Activated naive CD4-positive, alpha-beta T cell treated with anti-CD3 and anti-CD28 coated beads for 36 hours (primary cell): Measurements from ENCODE around the gene GALNT18. TPM values are rescaled to one million over a fixed set of nuclear protein-coding genes. Genes with fewer than 3 reads are reported as not detected.

Experiments
- CTCF ChIA-PET: fragments of 350-600 bp; sonication (Branson Sonifier 250); formaldehyde crosslinking; loops from one replicate; lab custom pipeline; 2021; ENCODE audit warnings: antibody characterized with exemption; lab: Charles Lee
- DNase-seq: peaks from one replicate; pipeline ENCODE4 v3.0.0-alpha.2; 2020
- H3K27ac Mint-ChIP-seq: one replicate; pipeline ENCODE4 v1.8.0; 2021; ENCODE audit warnings: mild to moderate bottlenecking, mixed read lengths
- H3K27me3 Mint-ChIP-seq: one replicate; pipeline ENCODE4 v1.8.0; 2021; ENCODE audit warnings: low read depth, mixed read lengths
- H3K36me3 Mint-ChIP-seq: one replicate; pipeline ENCODE4 v1.8.0; 2021; ENCODE audit warnings: low read depth, mixed read lengths
- H3K4me1 Mint-ChIP-seq: one replicate; pipeline ENCODE4 v1.8.0; 2021; ENCODE audit warnings: low read depth, mixed read lengths
- H3K4me3 Mint-ChIP-seq: one replicate; pipeline ENCODE4 v1.8.0; 2021; ENCODE audit warnings: mild to moderate bottlenecking, moderate library complexity, mixed read lengths
- H3K9me3 Mint-ChIP-seq: one replicate; pipeline ENCODE4 v1.8.0; 2021; ENCODE audit warnings: mixed read lengths
- intact Hi-C: fragments of 100-400 bp; cut with micrococcal nuclease; formaldehyde crosslinking; loops from one replicate; pipeline ENCODE4 v1.15.1; 2023
- total RNA-seq, 2 experiments: library from RNA; stranded (reverse); gene quantifications; one replicate each; pipeline ENCODE4 v1.2.3, GENCODE V29; 2021

Gene GALNT18
- total RNA-seq, 2 experiments from 2014 or later: 4.3 to 4.7 TPM

DNA sequence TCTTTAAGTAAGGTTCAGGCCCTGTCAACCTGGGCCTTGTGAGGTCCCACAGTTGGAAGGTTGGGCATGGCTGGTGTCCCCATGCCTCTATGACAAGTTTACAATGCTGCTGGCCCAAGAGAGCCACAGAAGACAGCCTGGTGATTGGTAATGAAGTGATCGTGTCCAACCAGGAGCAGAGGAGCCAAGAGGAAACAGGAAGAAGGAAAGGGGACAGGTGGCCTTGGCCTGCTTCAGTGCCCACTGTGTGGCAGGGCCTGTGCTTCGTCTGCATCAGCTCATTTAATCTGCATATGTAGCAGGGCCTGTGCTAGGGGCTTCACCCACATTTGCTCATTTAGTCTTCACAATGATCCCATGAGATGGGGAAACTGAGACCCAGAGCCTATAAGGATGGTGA is 226.7 kb downstream of the GALNT18 start:
- Mint-ChIP-seq H3K36me3 (no peaks in the 10 kb centered on the region), H3K27ac (no peak overlapping the region), H3K27me3 (no peaks in the 10 kb centered on the region), H3K9me3 (no peaks in the 10 kb centered on the region), H3K4me1 (no peaks in the 10 kb centered on the region), H3K4me3 (no peak overlapping the region)
- CTCF ChIA-PET: no interaction called here
- no peak for DNase-seq
- intact Hi-C loops: no loop called here

DNA sequence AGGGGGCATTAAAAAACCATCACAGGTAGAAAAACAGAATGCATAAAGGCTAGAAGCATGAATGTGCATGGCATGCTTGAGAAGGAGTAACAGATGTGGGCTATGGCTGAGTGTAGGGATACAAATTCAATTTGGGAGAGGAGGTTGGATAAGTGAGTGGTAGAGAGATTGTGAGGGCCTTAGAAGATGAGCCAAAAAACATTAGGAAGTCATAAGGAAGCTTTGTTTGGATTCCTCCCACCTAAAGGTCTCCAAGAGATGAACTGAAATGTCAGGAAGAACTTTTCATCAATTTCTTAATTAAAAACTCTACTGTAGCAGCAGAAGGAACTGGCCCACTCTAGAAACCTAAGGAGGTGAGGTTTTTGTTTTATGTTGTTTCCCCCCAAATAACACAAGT is 227.6 kb downstream of the GALNT18 start:
- Mint-ChIP-seq H3K9me3 (no peaks in the 10 kb centered on the region), H3K36me3 (no peaks in the 10 kb centered on the region), H3K4me3 (no peak overlapping the region), H3K27ac (no peak overlapping the region), H3K27me3 (peaks cover 3% of the 10 kb centered on the region), H3K4me1 (no peaks in the 10 kb centered on the region)
- CTCF ChIA-PET: no interaction called here
- DNase-seq: no peak
- intact Hi-C loops: no loop called here

DNA sequence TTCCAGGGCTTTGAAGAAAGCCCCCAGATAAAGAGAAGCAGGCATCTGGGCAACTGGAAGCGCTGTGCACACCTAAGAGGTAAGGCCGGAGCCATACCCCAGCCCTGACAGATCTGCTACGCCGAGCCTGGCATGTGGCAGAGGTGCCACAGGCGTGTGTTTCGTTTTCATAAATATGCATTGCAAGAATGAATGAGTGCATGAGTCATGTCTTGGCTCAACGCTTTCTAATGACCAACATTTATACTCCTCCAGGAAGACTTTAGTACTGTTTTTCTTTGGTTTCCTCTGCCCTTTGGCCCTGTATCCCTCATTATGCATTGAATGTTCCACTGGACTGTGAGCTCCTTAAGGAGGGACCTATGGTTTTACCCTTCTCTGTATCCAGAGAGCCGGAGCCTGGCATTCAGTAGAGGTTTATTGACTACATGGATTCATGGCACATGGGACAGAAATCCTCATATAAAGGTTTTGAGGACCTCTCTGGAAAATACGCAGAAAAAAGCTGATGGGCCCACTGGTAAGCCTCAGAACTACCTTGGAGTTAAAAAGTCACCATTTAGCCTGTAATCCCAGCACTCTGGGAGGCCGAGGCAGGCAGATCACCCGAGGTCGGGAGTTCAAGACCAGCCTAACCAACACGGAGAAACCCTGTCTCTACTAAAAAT is 229.9 kb downstream of the GALNT18 start:
- Mint-ChIP-seq H3K36me3 (no peaks in the 10 kb centered on the region), H3K4me1 (no peaks in the 10 kb centered on the region), H3K9me3 (no peaks in the 10 kb centered on the region), H3K4me3 (no peak overlapping the region), H3K27ac (no peak overlapping the region), H3K27me3 (peaks cover 4% of the 10 kb centered on the region)
- no peak for DNase-seq
- CTCF ChIA-PET: no interaction called here
- intact Hi-C loops: no loop called here

DNA sequence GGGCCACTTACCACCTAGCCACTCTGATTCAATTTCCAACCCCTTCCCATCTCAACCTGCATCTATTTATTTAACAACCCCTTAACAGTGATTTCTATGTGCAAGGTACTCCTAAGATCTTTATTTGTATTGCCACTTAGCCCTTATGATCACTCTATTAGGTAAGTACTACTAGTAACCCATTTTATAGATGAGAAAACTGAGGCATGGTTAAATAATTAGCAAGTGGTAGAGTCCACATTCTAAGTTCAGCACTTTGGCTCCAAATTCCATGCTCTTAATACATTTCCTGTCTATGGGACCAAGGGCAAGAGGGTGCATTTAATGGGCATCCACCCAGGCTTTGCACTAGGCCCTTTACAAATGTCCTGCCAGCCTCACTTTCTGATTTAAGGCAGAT is 230.6 kb downstream of the GALNT18 start:
- CTCF ChIA-PET: no interaction called here
- intact Hi-C loops: no loop called here
- DNase-seq: no peak
- Mint-ChIP-seq H3K27me3 (peaks cover 4% of the 10 kb centered on the region), H3K36me3 (no peaks in the 10 kb centered on the region), H3K9me3 (no peaks in the 10 kb centered on the region), H3K4me3 (no peak overlapping the region), H3K27ac (no peak overlapping the region), H3K4me1 (no peaks in the 10 kb centered on the region)

DNA sequence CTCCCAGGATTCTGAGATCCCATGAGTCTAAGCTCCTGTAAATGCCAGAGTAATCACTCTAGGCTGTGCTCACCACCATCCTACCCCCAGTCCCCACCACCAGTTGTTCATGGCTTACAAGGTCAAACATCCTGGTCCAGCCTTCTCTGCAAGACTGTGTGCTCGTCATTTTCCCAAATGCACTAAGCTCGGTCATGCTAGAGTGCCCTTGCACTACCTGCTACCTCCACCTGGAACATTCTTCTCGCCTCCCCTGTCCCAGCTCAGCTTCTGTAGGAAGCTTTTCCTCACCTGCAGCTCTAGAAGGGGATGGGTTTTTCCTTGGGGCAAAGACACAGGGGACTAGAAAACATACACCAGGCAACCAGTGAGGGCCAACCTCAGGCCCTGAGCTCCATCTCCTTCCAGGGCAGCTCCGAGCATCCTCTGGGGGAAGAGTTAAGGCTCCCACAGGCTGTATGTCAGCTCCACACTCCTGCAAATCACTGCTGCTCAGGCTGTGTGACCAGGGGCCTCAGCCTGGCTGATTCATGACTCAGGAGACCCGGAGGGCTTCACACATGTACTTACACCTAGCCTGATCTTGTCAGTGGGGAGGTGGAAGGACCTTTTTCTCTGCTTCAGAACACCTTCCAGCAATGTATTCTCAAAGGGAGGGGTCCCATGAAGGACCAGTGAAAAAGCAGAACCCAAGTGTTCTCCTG is 231.6 kb downstream of the GALNT18 start:
- H3K27me3 Mint-ChIP-seq: peaks cover 4% of the 10 kb centered on the region
- intact Hi-C loops: no loop called here
- H3K27ac Mint-ChIP-seq: no peak overlapping the region
- CTCF ChIA-PET: no interaction called here
- no peak overlapping the region for H3K4me3 Mint-ChIP-seq
- no peaks in the 10 kb centered on the region for H3K36me3 Mint-ChIP-seq
- DNase-seq: no peak
- no peaks in the 10 kb centered on the region for H3K4me1 Mint-ChIP-seq
- no peaks in the 10 kb centered on the region for H3K9me3 Mint-ChIP-seq

DNA sequence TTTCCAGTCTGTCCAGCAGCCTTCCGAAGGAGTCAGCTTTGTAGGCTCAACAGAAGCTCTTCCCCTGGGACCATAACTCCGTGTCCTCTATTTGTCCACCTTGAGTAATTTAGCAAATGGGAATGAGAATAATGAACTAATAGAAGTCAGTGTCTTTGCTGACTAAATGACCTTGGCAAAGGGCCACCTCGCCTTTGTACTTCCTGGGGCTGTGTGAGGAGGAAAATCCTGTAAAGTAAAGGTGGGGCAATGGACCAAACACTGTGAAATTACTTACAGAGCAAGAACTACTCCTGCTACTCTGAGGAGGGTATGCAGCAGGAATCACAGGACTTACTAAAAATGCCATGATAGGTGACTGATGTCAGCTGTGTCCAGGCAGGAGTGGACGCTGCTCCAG is 232.6 kb downstream of the GALNT18 start:
- H3K4me3 Mint-ChIP-seq: no peak overlapping the region
- no peaks in the 10 kb centered on the region for H3K36me3 Mint-ChIP-seq
- H3K27me3 Mint-ChIP-seq: peaks cover 4% of the 10 kb centered on the region
- no peak for DNase-seq
- intact Hi-C loops: no loop called here
- H3K27ac Mint-ChIP-seq: no peak overlapping the region
- no peaks in the 10 kb centered on the region for H3K4me1 Mint-ChIP-seq
- H3K9me3 Mint-ChIP-seq: no peaks in the 10 kb centered on the region
- CTCF ChIA-PET: no interaction called here

DNA sequence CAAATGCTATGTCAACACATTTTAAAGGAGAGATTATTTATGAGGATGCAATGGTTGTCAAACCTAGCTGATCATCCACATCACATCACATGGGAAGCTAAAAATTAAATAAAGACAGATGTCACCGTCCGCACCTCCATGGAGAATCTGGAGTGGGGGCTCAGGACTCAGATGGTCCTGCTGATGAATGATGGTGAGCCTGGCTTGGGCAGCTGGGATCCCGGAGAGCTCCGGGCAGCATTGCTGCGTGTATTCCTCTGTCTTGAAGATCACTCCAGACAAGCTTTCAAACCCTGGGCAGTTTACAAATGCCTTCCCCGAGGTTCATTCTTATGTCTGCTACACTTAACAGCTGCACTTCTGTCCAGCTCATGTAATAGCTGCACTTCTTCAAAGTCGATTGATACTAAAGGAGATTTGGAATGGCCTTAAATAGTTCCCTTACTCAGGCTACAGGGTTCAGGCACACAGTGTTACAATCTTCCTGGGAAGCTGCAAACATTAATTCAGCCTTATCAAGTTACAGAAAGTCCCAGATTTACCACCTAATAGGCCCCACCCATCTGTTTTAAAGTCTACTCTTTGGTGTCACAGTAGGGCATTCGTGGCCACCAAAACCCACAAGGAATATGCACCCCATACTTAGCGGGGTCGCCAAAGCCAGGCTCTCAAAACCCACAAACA is 234.0 kb downstream of the GALNT18 start:
- H3K36me3 Mint-ChIP-seq: no peaks in the 10 kb centered on the region
- intact Hi-C loops: no loop called here
- H3K27me3 Mint-ChIP-seq: peaks cover 4% of the 10 kb centered on the region
- no peak for DNase-seq
- H3K4me3 Mint-ChIP-seq: no peak overlapping the region
- no peaks in the 10 kb centered on the region for H3K4me1 Mint-ChIP-seq
- no peaks in the 10 kb centered on the region for H3K9me3 Mint-ChIP-seq
- CTCF ChIA-PET: no interaction called here
- no peak overlapping the region for H3K27ac Mint-ChIP-seq

DNA sequence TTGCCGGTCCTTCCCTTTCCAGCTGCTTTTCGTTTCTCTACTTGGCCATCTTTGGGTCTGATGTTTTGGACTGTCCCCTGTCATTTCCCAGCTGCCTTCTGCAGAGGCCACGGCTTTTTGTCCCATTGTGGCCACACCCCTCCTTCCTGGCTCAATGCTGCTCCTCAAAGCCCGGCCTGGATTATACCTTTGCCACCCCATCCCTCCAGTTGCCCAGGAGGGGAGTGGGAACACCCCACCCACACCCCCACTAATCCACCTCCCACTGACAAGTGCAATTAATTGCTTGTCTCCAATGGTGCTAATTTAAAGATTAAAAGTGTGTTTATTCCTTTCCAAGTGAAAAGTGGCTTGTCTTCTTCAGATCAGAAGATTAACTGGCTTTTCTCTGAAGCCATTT is 234.6 kb downstream of the GALNT18 start:
- no peak for DNase-seq
- H3K27ac Mint-ChIP-seq: no peak overlapping the region
- intact Hi-C loops: no loop called here
- no peaks in the 10 kb centered on the region for H3K9me3 Mint-ChIP-seq
- H3K4me3 Mint-ChIP-seq: no peak overlapping the region
- peaks cover 4% of the 10 kb centered on the region for H3K27me3 Mint-ChIP-seq
- H3K36me3 Mint-ChIP-seq: no peaks in the 10 kb centered on the region
- CTCF ChIA-PET: no interaction called here
- H3K4me1 Mint-ChIP-seq: no peaks in the 10 kb centered on the region

DNA sequence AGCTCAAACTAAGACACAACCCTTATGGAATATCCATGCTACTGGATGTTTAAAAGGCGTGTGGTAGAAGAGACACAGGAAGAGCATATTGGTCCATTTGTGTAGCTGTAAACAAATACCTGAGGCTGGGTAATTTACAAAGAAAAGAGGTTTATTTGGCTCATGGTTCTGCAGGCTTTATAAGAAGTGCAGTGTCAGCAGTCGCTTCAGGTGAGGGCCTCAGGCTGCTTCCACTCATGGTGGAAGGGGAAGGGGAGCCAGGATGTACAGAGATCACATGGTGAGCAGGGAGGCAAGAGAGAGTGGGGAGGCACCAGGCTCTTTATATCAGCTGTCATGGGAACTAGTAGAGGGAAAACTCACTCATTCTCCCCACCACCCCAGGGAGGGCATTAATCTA is 237.0 kb downstream of the GALNT18 start:
- H3K27me3 Mint-ChIP-seq: peaks cover 4% of the 10 kb centered on the region
- no peaks in the 10 kb centered on the region for H3K36me3 Mint-ChIP-seq
- no peak for DNase-seq
- H3K4me3 Mint-ChIP-seq: no peak overlapping the region
- intact Hi-C loops: no loop called here
- no peaks in the 10 kb centered on the region for H3K9me3 Mint-ChIP-seq
- no peak overlapping the region for H3K27ac Mint-ChIP-seq
- CTCF ChIA-PET: no interaction called here
- no peaks in the 10 kb centered on the region for H3K4me1 Mint-ChIP-seq

DNA sequence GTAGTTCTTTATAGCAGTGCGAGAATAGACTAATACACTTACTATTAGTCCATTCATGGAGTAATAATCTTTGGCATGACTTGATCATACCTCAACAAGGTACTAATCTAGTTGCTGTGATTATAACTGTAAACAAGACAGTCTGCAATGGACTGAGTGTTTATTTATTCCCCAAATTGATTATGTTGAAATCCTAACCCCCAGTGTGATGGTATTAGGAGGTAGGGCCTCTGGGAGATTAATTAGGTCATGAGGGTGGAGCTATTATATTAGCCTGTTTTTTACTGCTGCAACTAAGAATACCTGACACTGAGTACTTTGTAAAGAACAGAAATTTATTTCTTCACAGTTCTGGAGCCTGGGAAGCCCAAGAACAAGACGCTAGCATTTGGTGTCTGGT is 237.8 kb downstream of the GALNT18 start:
- CTCF ChIA-PET: no interaction called here
- Mint-ChIP-seq H3K4me3 (no peak overlapping the region), H3K27ac (no peak overlapping the region)

DNA sequence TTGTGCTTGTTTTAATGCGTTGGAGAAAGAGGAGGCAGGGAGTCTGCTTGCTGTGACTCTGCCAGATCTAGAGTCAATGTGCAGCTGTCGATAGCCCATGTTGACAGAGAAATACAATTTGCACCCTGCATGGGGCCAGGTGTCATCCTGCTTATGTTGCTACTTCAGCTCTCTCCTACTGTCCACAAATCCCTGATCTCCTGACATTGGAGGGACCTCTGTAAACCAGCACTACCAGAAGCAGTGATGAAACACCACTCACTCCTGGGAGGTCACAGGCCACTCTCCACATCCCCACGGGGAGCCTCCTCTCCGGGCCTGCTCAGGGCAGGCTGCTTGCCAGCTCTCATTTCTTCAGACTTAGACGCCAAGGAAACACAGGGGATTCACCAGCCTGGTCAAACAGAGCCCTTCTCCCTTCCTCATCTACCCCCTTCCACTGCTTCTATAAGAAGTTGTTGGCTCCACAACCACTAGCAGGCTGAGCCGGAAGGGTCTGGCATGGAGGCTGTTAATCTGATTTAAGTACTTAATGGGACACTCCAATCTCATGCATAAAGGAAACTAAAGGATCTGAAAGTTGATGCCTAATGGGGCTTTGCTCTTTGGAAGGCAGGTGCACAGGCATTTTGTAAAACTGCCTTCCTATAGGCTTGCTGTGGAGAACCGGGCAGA is 238.8 kb downstream of the GALNT18 start:
- H3K27me3 Mint-ChIP-seq: no peaks in the 10 kb centered on the region
- CTCF ChIA-PET: no interaction called here
- DNase-seq: no peak
- H3K4me3 Mint-ChIP-seq: no peak overlapping the region
- no peaks in the 10 kb centered on the region for H3K9me3 Mint-ChIP-seq
- no peaks in the 10 kb centered on the region for H3K4me1 Mint-ChIP-seq
- intact Hi-C loops: no loop called here
- no peak overlapping the region for H3K27ac Mint-ChIP-seq
- no peaks in the 10 kb centered on the region for H3K36me3 Mint-ChIP-seq

More for the DNA sequence above, 237.8 kb downstream of the GALNT18 start:
- Mint-ChIP-seq H3K36me3 (no peaks in the 10 kb centered on the region), H3K27me3 (no peaks in the 10 kb centered on the region), H3K9me3 (no peaks in the 10 kb centered on the region), H3K4me1 (no peaks in the 10 kb centered on the region)
- intact Hi-C loops: no loop called here
- DNase-seq: no peak

DNA sequence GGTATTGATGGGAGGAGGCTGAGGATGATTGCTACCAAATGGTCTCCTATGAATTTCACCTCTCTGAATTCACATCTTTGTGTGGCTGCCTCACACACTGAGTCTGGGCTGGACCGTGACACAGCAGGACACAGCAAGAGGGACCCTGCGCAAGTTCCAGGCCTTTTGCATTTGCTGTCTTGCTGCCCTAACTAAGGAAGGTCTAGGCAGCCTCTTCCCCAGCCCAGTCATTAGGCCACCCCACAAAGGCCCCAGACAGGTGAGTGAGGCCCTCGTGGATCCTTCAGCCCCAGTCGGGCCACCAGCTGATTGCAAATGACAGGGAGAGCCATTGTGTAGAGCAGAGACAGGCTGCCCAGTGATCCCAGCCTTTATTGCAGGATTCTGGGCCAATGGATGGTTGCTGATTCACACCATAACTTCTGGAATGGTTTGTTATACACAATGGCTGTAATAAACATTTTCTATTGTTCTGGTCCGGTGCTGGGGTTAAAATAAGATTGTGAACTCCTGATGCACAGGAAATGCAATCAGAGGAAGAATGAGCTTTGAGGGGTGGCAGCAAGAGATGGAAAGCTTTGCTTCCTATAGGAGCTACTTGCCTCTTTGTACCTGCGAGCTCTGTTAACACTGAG is 240.2 kb downstream of the GALNT18 start:
- no peak for DNase-seq
- H3K4me1 Mint-ChIP-seq: no peaks in the 10 kb centered on the region
- no peaks in the 10 kb centered on the region for H3K9me3 Mint-ChIP-seq
- H3K27ac Mint-ChIP-seq: no peak overlapping the region
- H3K4me3 Mint-ChIP-seq: no peak overlapping the region
- H3K27me3 Mint-ChIP-seq: no peaks in the 10 kb centered on the region
- CTCF ChIA-PET: no interaction called here
- intact Hi-C loops: no loop called here
- no peaks in the 10 kb centered on the region for H3K36me3 Mint-ChIP-seq
